Endothelial cell of umbilical vein (primary cell): Measurements from ENCODE around the gene ADAMTS19. TPM values are rescaled to one million over a fixed set of nuclear protein-coding genes. Genes with fewer than 3 reads are reported as not detected.

ENCODE experiments used
- BruUV-seq: library from RNA; stranded (reverse); fragments of 400-500 nt; replicated peaks from 2 replicates; lab custom pipeline; 2021; lab: Mats Ljungman, UMichigan
- CTCF ChIA-PET: fragments of 300-600, 350-600 bp; sonication (Branson Sonifier 250); formaldehyde crosslinking; loops from one replicate; lab custom pipeline; 2021; ENCODE audit warnings: antibody characterized with exemption, inconsistent platforms; lab: Charles Lee
- POLR2A ChIA-PET: fragments of 300-600, 350-600 bp; sonication (Branson Sonifier 250); formaldehyde crosslinking; loops from one replicate; lab custom pipeline; 2021; ENCODE audit warnings: antibody characterized with exemption, inconsistent platforms; lab: Charles Lee
- DNase-seq: peaks from one replicate; pipeline ENCODE4 v3.0.0-alpha.2; 2011; ENCODE audit warnings: low read depth, low spot score
- FAIRE-seq: peaks from 2 replicates; lab custom pipeline; 2011; peaks lifted over from hg19 to GRCh38; lab: Jason Lieb, UNC
- H2AFZ ChIP-seq: 2 replicates; pipeline ENCODE4 v1.6.0; 2012; ENCODE audit warnings: low read depth, low read length, control low read depth, inconsistent platforms
- H3K27ac ChIP-seq: 2 replicates; pipeline ENCODE4 v1.5.1; 2011; ENCODE audit warnings: low read depth, mild to moderate bottlenecking, control low read depth, low read length, moderate library complexity; ENCODE audit not compliant: insufficient read depth
- H3K27me3 ChIP-seq, 2 experiments: 2 replicates each; pipeline versions ENCODE4 v1.6.0 to v1.6.1; 2011; ENCODE audit warnings: low read length in 2 of 2, mixed read lengths in 1 of 2; ENCODE audit not compliant: control insufficient read depth in 2 of 2, insufficient read depth in 2 of 2
- H3K36me3 ChIP-seq, 2 experiments: 2 replicates in 1 of 2; 3 replicates in 1 of 2; pipeline ENCODE4 v1.5.1; 2011; ENCODE audit warnings: low read length in 2 of 2, mild to moderate bottlenecking in 1 of 2, moderate library complexity in 1 of 2; ENCODE audit not compliant: control insufficient read depth in 2 of 2, insufficient read depth in 2 of 2; ENCODE audit errors: extremely low read depth in 1 of 2
- H3K4me1 ChIP-seq: 3 replicates; pipeline ENCODE4 v1.5.1; 2011; ENCODE audit warnings: mild to moderate bottlenecking, low read length; ENCODE audit not compliant: control insufficient read depth, insufficient read depth; ENCODE audit errors: extremely low read depth
- H3K4me2 ChIP-seq: 2 replicates; pipeline ENCODE4 v1.6.1; 2011; ENCODE audit warnings: low read length, control low read depth, mixed read lengths; ENCODE audit not compliant: insufficient read depth
- H3K4me3 ChIP-seq, 3 experiments: fragments of 200-600 bp in 1 of 3; sonication (generic), shearing (Covaris generic) in 1 of 3; replicated peaks in 1 of 3; 2 replicates each; pipeline ENCODE4 v1.5.1; 2011 to 2016; ENCODE audit warnings: control low read depth in 3 of 3, low read length in 3 of 3, mild to moderate bottlenecking in 2 of 3, inconsistent platforms in 1 of 3, low read depth in 1 of 3, moderate library complexity in 1 of 3; ENCODE audit not compliant: insufficient read depth in 1 of 3
- H3K79me2 ChIP-seq: 2 replicates; pipeline ENCODE4 v1.6.0; 2012; ENCODE audit warnings: low read length, inconsistent platforms; ENCODE audit not compliant: control insufficient read depth, insufficient read depth
- H3K9ac ChIP-seq: replicated peaks from 2 replicates; pipeline ENCODE3; 2011; ENCODE audit warnings: low read length, control low read depth; ENCODE audit not compliant: insufficient read depth; ENCODE audit errors: extremely low read depth
- H3K9me1 ChIP-seq: replicated peaks from 3 replicates; pipeline ENCODE4 v1.6.0; 2011; ENCODE audit warnings: mild to moderate bottlenecking, low read length; ENCODE audit not compliant: control insufficient read depth, insufficient read depth; ENCODE audit errors: extremely low read depth
- H3K9me3 ChIP-seq: replicated peaks from 2 replicates; pipeline ENCODE4 v1.5.1; 2012; ENCODE audit warnings: low read length, inconsistent platforms; ENCODE audit not compliant: control insufficient read depth, insufficient read depth
- H4K20me1 ChIP-seq: replicated peaks from 2 replicates; pipeline ENCODE3; 2011; ENCODE audit warnings: mild to moderate bottlenecking, low read length; ENCODE audit not compliant: control insufficient read depth, insufficient read depth; ENCODE audit errors: extremely low read depth
- CTCF ChIP-seq, 2 donors: IDR thresholded peaks; 1 replicate in 1 of 2; 2 replicates in 1 of 2; pipeline ENCODE4 v1.5.1; 2011; ENCODE audit warnings: low read length in 2 of 2, mild to moderate bottlenecking in 2 of 2, moderate library complexity in 2 of 2, control low read depth in 1 of 2, inconsistent platforms in 1 of 2, low read depth in 1 of 2; ENCODE audit not compliant: insufficient read depth in 1 of 2; ENCODE audit errors: extremely low read depth in 1 of 2
- EZH2 ChIP-seq: IDR thresholded peaks from 2 replicates; pipeline ENCODE4 v1.6.1; 2012; ENCODE audit warnings: borderline replicate concordance, low read depth, mild to moderate bottlenecking, moderate library complexity, low read length, inconsistent platforms; ENCODE audit not compliant: severe bottlenecking
- FOS ChIP-seq: IDR thresholded peaks from 2 replicates; pipeline ENCODE4 v1.6.1; 2011; ENCODE audit warnings: mild to moderate bottlenecking, low read length, moderate library complexity, borderline replicate concordance; ENCODE audit not compliant: insufficient read depth
- GATA2 ChIP-seq: IDR thresholded peaks from 2 replicates; pipeline ENCODE4 v1.7.0; 2011; ENCODE audit warnings: low read depth, mild to moderate bottlenecking, moderate library complexity, mixed read lengths, low read length; ENCODE audit not compliant: insufficient read length, insufficient read depth
- JUN ChIP-seq: IDR thresholded peaks from 2 replicates; pipeline ENCODE4 v1.6.1; 2011; ENCODE audit warnings: borderline replicate concordance, low read depth; ENCODE audit not compliant: insufficient read length, insufficient read depth
- MAX ChIP-seq: IDR thresholded peaks from 2 replicates; pipeline ENCODE4 v1.6.1; 2011; ENCODE audit not compliant: insufficient read depth, insufficient read length
- MYC ChIP-seq: IDR thresholded peaks from one replicate; pipeline ENCODE4 v1.6.1; 2011; ENCODE audit warnings: mild to moderate bottlenecking, low read depth, low read length
- POLR2A ChIP-seq: IDR thresholded peaks from 2 replicates; pipeline ENCODE4 v1.6.1; 2012; ENCODE audit warnings: low read depth, mild to moderate bottlenecking, control low read depth, low read length
- POLR2AphosphoS5 ChIP-seq: IDR thresholded peaks from 2 replicates; pipeline ENCODE4 v1.6.1; 2012; ENCODE audit warnings: low read depth, mild to moderate bottlenecking, control low read depth, low read length, moderate library complexity; ENCODE audit not compliant: insufficient read depth
- dilution Hi-C: fragments of 300-500 bp; cut with MboI; formaldehyde crosslinking; loops from one replicate; pipeline ENCODE4 v1.15.0; 2019; ENCODE audit warnings: low sequenced_read_pairs; ENCODE audit not compliant: extremely low pct_ligation_motif_present
- intact Hi-C: fragments of 100-400 bp; cut with micrococcal nuclease; formaldehyde crosslinking; loops from one replicate; pipeline ENCODE4 v1.10.0; 2022
- polyA plus RNA-seq, 4 experiments: library from polyadenylated mRNA; depleted of rRNA in 3 of 4; stranded (reverse) in 3 of 4; unstranded in 1 of 4; fragments of >200 nt; gene quantifications; 2 replicates each; pipeline versions ENCODE4 v1.2.1 to v1.2.3, GENCODE V29; 2011 to 2012; ENCODE audit warnings: missing spikeins in 1 of 4
- total RNA-seq: library from RNA; stranded (reverse); gene quantifications from 2 replicates; pipeline ENCODE4 v1.2.3, GENCODE V29; 2021

ADAMTS19 gene
- total and polyA plus RNA-seq, 2 donors (not counting 3 experiments of a cell fraction or from before 2014, with no cell fraction given) = not detected

GRCh38 chr5:129718471-129719090 is 258.5 kb downstream of the ADAMTS19 start:
- Histone ChIP-seq H4K20me1 (no peaks in the 10 kb centered on the region), H3K9me1 (no peaks in the 10 kb centered on the region), H3K9me3 (no peaks in the 10 kb centered on the region), H3K79me2 (no peaks in the 10 kb centered on the region), H2AFZ (no peak overlapping the region), H3K27ac (no peak overlapping the region), H3K4me1 (no peaks in the 10 kb centered on the region), H3K27me3 (no peaks in the 10 kb centered on the region), H3K36me3 (no peaks in the 10 kb centered on the region), H3K9ac (no peak overlapping the region), H3K4me2 (no peak overlapping the region), H3K4me3 (no peak overlapping the region)
- TF ChIP-seq FOS = no peak
- TF ChIP-seq POLR2AphosphoS5 = no peak
- TF ChIP-seq MAX = no peak
- no peak for TF ChIP-seq GATA2
- no peak for TF ChIP-seq EZH2
- TF ChIP-seq POLR2A = no peak
- no peak for TF ChIP-seq JUN
- no peak for TF ChIP-seq MYC
- TF ChIP-seq CTCF (IDR thresholded peaks at IDR 0.05; ENCODE audit: extremely low read depth in 1 of 2, insufficient read depth in 1 of 2, low read depth in 1 of 2, low read length in 2 of 2) = no peak
- intact Hi-C loops = no loop called here
- no peak for FAIRE-seq
- ChIA-PET CTCF (no interaction called here), POLR2A (no interaction called here)
- no TSS peak for BruUV-seq
- no peak for DNase-seq
- dilution Hi-C loops = no loop called here
